ENCODE results near the gene SF3B2.

SF3B2 gene

GRCh38 chr11:66080055-66080817 is 28.1 kb downstream of the SF3B2 start:
- DNase-seq (ENCODE audit: low read depth): peak; percentile 55
- TF ChIP-seq, protein P1, sequence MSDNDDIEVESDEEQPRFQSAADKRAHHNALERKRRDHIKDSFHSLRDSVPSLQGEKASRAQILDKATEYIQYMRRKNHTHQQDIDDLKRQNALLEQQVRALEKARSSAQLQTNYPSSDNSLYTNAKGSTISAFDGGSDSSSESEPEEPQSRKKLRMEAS (IDR thresholded peaks at IDR 0.05; ENCODE audit: low read depth, low read length): no peak
- TF ChIP-seq MYC (IDR thresholded peaks at IDR 0.05; ENCODE audit: low read depth, low read length) (no peak), POLR2A (IDR thresholded peaks at IDR 0.05; ENCODE audit: extremely low read depth, insufficient read length) (no peak)
- TF ChIP-seq, protein P2, sequence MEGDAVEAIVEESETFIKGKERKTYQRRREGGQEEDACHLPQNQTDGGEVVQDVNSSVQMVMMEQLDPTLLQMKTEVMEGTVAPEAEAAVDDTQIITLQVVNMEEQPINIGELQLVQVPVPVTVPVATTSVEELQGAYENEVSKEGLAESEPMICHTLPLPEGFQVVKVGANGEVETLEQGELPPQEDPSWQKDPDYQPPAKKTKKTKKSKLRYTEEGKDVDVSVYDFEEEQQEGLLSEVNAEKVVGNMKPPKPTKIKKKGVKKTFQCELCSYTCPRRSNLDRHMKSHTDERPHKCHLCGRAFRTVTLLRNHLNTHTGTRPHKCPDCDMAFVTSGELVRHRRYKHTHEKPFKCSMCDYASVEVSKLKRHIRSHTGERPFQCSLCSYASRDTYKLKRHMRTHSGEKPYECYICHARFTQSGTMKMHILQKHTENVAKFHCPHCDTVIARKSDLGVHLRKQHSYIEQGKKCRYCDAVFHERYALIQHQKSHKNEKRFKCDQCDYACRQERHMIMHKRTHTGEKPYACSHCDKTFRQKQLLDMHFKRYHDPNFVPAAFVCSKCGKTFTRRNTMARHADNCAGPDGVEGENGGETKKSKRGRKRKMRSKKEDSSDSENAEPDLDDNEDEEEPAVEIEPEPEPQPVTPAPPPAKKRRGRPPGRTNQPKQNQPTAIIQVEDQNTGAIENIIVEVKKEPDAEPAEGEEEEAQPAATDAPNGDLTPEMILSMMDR (IDR thresholded peaks at IDR 0.05; ENCODE audit: low read depth, low read length): no peak
- no peak overlapping the region for H3K4me3 ChIP-seq (ENCODE audit: low read depth, low read length)

DNA sequence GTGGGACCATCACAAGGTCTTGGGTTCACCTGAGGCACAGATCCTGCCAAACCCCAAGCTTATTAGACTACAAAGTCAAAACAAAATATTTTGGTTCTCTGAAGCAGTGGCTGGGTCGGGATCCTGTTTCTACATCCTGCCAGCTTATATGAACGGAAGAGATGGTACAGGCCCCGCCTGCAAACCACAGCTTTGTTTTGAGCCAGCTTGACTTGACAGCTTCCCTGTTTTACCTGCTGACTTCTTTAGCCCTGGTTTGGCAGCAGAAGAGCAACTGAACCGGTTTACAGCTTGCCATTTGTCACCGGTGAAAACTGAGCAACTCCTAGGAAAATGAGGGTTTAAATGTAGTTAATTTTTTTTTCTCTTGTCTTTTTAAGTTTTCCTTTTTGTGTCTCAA is 29.3 kb downstream of the SF3B2 start:
- DNase-seq (ENCODE audit: low read depth): peak; percentile 84
- no peak overlapping the region for H3K4me3 ChIP-seq (ENCODE audit: low read depth, low read length)
- TF ChIP-seq, protein P1 (IDR thresholded peaks at IDR 0.05; ENCODE audit: low read depth, low read length): no peak
- TF ChIP-seq, protein P2 (IDR thresholded peaks at IDR 0.05; ENCODE audit: low read depth, low read length): no peak
- TF ChIP-seq POLR2A (IDR thresholded peaks at IDR 0.05; ENCODE audit: extremely low read depth, insufficient read length): no peak
- TF ChIP-seq MYC (IDR thresholded peaks at IDR 0.05; ENCODE audit: low read depth, low read length): no peak

- H3K4me3 ChIP-seq (ENCODE audit: low read depth, low read length): no peak overlapping the region
- TF ChIP-seq, protein P2 (IDR thresholded peaks at IDR 0.05; ENCODE audit: low read depth, low read length): no peak
- TF ChIP-seq MYC (IDR thresholded peaks at IDR 0.05; ENCODE audit: low read depth, low read length) (no peak), POLR2A (IDR thresholded peaks at IDR 0.05; ENCODE audit: extremely low read depth, insufficient read length) (no peak)
- TF ChIP-seq, protein P1 (IDR thresholded peaks at IDR 0.05; ENCODE audit: low read depth, low read length): no peak
- no peak for DNase-seq (ENCODE audit: low read depth)
These were observed 31.0 kb downstream of the SF3B2 start for GRCh38 chr11:66082946-66083698.

- TF ChIP-seq POLR2A (IDR thresholded peaks at IDR 0.05; ENCODE audit: extremely low read depth, insufficient read length): no peak
- TF ChIP-seq MYC (IDR thresholded peaks at IDR 0.05; ENCODE audit: low read depth, low read length): no peak
- TF ChIP-seq, protein P1 (IDR thresholded peaks at IDR 0.05; ENCODE audit: low read depth, low read length): no peak
- TF ChIP-seq, protein P2 (IDR thresholded peaks at IDR 0.05; ENCODE audit: low read depth, low read length): no peak
- no peak for DNase-seq (ENCODE audit: low read depth)
- H3K4me3 ChIP-seq (ENCODE audit: low read depth, low read length): no peak overlapping the region
These were observed 31.6 kb downstream of the SF3B2 start for GRCh38 chr11:66083767-66084166.

DNA sequence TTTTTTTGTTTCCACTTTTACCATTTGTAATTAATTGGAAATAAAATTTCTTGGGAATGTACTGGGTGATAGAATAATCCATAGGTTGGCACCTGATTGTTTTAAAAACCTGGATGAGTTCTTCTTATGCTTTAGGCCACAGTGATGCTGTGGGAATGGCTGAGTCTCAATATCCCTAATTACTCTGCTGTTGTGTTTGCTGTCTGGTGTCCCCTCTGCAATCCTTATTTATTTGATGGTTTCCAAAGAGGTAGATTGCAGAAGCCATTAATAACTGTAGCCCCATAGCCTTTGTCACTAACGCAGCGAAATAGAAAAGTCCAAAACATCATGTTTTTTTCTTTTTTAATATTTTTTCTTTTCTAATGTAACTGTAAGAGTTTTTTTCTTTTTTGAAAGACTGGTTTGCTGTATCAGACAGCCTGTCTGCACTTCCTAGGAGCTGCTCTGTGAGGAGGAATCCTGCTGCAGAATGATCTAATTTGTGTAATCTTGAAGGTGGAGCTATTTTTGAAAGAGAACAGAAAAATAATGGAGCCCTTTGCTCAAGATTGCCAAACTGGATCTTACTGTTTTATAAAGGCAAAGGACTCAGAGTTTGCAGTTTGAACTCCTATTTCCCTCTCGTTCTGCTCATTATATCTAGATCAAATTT is 32.8 kb downstream of the SF3B2 start:
- TF ChIP-seq, protein P1 (IDR thresholded peaks at IDR 0.05; ENCODE audit: low read depth, low read length): no peak
- TF ChIP-seq, protein P2 (IDR thresholded peaks at IDR 0.05; ENCODE audit: low read depth, low read length): no peak
- TF ChIP-seq MYC (IDR thresholded peaks at IDR 0.05; ENCODE audit: low read depth, low read length) (no peak), POLR2A (IDR thresholded peaks at IDR 0.05; ENCODE audit: extremely low read depth, insufficient read length) (no peak)
- H3K4me3 ChIP-seq (ENCODE audit: low read depth, low read length): no peak overlapping the region
- no peak for DNase-seq (ENCODE audit: low read depth)

Measured in NB4 (cell line).